Measurements from ENCODE around the gene EYA2. TPM values are rescaled to one million over a fixed set of nuclear protein-coding genes. Genes with fewer than 3 reads are reported as not detected.

The EYA2 gene
- total RNA-seq, 1 experiment from 2014 or later: 0.74 TPM

GRCh38 chr20:47141350-47141921, 246.8 kb downstream of the EYA2 start:
- no peak overlapping the region for H2BK12ac ChIP-seq (ENCODE audit: insufficient read length, low read depth, low read length)
- H2BK20ac ChIP-seq (ENCODE audit: low read depth, low read length, poor library complexity, severe bottlenecking): no peak overlapping the region
- H3K4me3 Mint-ChIP-seq: no peak overlapping the region
- no peak overlapping the region for H2BK15ac ChIP-seq (ENCODE audit: low read depth, low read length)
- no peak overlapping the region for H2BK5ac ChIP-seq (ENCODE audit: insufficient read length, low read length)
- no peak overlapping the region for H2BK120ac ChIP-seq (ENCODE audit: low read depth, low read length, poor library complexity, severe bottlenecking)
- WGBS (ENCODE audit: extremely low coverage, insufficient read length, low lambda C conversion rate): no CpG with 5 or more reads among the region's 2 CpGs
- no peaks in the 10 kb centered on the region for H3K79me1 ChIP-seq (ENCODE audit: insufficient read depth, low read depth, low read length, poor library complexity, severe bottlenecking)
- H3K23ac ChIP-seq (ENCODE audit: insufficient read length, low read depth, low read length): no peak overlapping the region
- no peak overlapping the region for H2AK5ac ChIP-seq (ENCODE audit: insufficient read length, low read length)
- H3K4me1 ChIP-seq (ENCODE audit: insufficient read depth, low read length): no peaks in the 10 kb centered on the region
- no peak overlapping the region for H3K4ac ChIP-seq (ENCODE audit: low read depth, low read length)
- no peaks in the 10 kb centered on the region for H3K23me2 ChIP-seq (ENCODE audit: insufficient read length, low read depth, low read length, poor library complexity, severe bottlenecking)
- no peaks in the 10 kb centered on the region for H3K27me3 Mint-ChIP-seq (ENCODE audit: low read depth)
- peaks cover 0 to 9% (median 1%) of the 10 kb centered on the region in 3 experiments; a peak in 2 of 7 replicates for H3K36me3 Mint-ChIP-seq (ENCODE audit: insufficient read depth in 1 of 3, low read depth in 3 of 3)
- peaks cover 9 to 16% of the 10 kb centered on the region in 2 experiments; a peak in 3 of 4 replicates for H3K4me1 Mint-ChIP-seq
- no peak for TF ChIP-seq CTCF (conservative IDR thresholded peaks at IDR 0.05)
- H3K27ac ChIP-seq (ENCODE audit: insufficient read length, low read depth, low read length): no peak overlapping the region
- H4K8ac ChIP-seq (replicated peaks; ENCODE audit: insufficient read length, low read depth, low read length): no peak overlapping the region
- no peak overlapping the region for H3K14ac ChIP-seq (ENCODE audit: insufficient read depth, low read length)
- no peak overlapping the region for H3K18ac ChIP-seq (ENCODE audit: insufficient read length, low read depth, low read length)
- DNase-seq: no peak
- H3T11ph ChIP-seq (ENCODE audit: low read length): no peak overlapping the region
- no peak overlapping the region for H3K9ac ChIP-seq (ENCODE audit: extremely low read depth, insufficient read length, low read length)
- no peaks in the 10 kb centered on the region for H3K27me3 ChIP-seq (ENCODE audit: insufficient read depth, low read length)
- no peaks in the 10 kb centered on the region for H3K9me3 ChIP-seq (ENCODE audit: control insufficient read depth, low read depth, low read length)
- H3K56ac ChIP-seq (ENCODE audit: insufficient read length, low read depth, low read length): no peak overlapping the region
- H4K5ac ChIP-seq (ENCODE audit: insufficient read length, low read depth, low read length): no peak overlapping the region
- H3K27ac Mint-ChIP-seq: no peak overlapping the region
- no peak overlapping the region for H3K4me2 ChIP-seq (ENCODE audit: insufficient read depth, insufficient read length, low read length)
- H4K91ac ChIP-seq (ENCODE audit: insufficient read length, low read depth, low read length): no peak overlapping the region
- H3K79me2 ChIP-seq (ENCODE audit: insufficient read depth, low read length): no peaks in the 10 kb centered on the region
- no peaks in the 10 kb centered on the region for H4K20me1 ChIP-seq (ENCODE audit: control insufficient read depth, insufficient read depth, insufficient read length)
- no peak overlapping the region for H2AFZ ChIP-seq (ENCODE audit: low read length)
- peaks cover 5 to 15% of the 10 kb centered on the region in 2 experiments; a peak in 3 of 5 replicates for H3K9me3 Mint-ChIP-seq
